ENCODE results near the gene LAMB2.

GRCh38 chr3:49171775-49172500 lies 39.1 kb upstream of the LAMB2 start:
- TF ChIP-seq EZH2 (IDR thresholded peaks at IDR 0.05; ENCODE audit: low read depth, unreplicated experiment) = no peak
- no peak for TF ChIP-seq CTCF (conservative IDR thresholded peaks at IDR 0.05; ENCODE audit: low read depth in 2 of 2)
- no peak for TF ChIP-seq POLR2AphosphoS5 (IDR thresholded peaks at IDR 0.05; ENCODE audit: low read depth)
- TF ChIP-seq EZH2phosphoT487 (IDR thresholded peaks at IDR 0.05; ENCODE audit: unreplicated experiment) = no peak
- TF ChIP-seq, protein P1, sequence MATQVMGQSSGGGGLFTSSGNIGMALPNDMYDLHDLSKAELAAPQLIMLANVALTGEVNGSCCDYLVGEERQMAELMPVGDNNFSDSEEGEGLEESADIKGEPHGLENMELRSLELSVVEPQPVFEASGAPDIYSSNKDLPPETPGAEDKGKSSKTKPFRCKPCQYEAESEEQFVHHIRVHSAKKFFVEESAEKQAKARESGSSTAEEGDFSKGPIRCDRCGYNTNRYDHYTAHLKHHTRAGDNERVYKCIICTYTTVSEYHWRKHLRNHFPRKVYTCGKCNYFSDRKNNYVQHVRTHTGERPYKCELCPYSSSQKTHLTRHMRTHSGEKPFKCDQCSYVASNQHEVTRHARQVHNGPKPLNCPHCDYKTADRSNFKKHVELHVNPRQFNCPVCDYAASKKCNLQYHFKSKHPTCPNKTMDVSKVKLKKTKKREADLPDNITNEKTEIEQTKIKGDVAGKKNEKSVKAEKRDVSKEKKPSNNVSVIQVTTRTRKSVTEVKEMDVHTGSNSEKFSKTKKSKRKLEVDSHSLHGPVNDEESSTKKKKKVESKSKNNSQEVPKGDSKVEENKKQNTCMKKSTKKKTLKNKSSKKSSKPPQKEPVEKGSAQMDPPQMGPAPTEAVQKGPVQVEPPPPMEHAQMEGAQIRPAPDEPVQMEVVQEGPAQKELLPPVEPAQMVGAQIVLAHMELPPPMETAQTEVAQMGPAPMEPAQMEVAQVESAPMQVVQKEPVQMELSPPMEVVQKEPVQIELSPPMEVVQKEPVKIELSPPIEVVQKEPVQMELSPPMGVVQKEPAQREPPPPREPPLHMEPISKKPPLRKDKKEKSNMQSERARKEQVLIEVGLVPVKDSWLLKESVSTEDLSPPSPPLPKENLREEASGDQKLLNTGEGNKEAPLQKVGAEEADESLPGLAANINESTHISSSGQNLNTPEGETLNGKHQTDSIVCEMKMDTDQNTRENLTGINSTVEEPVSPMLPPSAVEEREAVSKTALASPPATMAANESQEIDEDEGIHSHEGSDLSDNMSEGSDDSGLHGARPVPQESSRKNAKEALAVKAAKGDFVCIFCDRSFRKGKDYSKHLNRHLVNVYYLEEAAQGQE (IDR thresholded peaks at IDR 0.05; ENCODE audit: unreplicated experiment) = no peak
- TF ChIP-seq, protein P2, sequence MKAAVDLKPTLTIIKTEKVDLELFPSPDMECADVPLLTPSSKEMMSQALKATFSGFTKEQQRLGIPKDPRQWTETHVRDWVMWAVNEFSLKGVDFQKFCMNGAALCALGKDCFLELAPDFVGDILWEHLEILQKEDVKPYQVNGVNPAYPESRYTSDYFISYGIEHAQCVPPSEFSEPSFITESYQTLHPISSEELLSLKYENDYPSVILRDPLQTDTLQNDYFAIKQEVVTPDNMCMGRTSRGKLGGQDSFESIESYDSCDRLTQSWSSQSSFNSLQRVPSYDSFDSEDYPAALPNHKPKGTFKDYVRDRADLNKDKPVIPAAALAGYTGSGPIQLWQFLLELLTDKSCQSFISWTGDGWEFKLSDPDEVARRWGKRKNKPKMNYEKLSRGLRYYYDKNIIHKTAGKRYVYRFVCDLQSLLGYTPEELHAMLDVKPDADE (IDR thresholded peaks at IDR 0.05) = no peak
- no peak for TF ChIP-seq CREB1 (CRISPR knock-in tag; IDR thresholded peaks at IDR 0.05; ENCODE audit: low read depth)
- no peak for TF ChIP-seq ZNF331 (CRISPR knock-in tag; IDR thresholded peaks at IDR 0.05; ENCODE audit: low read depth)
- no peak for TF ChIP-seq JUNB (IDR thresholded peaks at IDR 0.05; ENCODE audit: unreplicated experiment)
- TF ChIP-seq STAT1 (IDR thresholded peaks at IDR 0.05; ENCODE audit: unreplicated experiment) = no peak
- TF ChIP-seq ZNF114 (CRISPR knock-in tag; IDR thresholded peaks at IDR 0.05) = no peak
- no peak for TF ChIP-seq NANOG (IDR thresholded peaks at IDR 0.05; ENCODE audit: borderline replicate concordance)
- TF ChIP-seq, protein P3, sequence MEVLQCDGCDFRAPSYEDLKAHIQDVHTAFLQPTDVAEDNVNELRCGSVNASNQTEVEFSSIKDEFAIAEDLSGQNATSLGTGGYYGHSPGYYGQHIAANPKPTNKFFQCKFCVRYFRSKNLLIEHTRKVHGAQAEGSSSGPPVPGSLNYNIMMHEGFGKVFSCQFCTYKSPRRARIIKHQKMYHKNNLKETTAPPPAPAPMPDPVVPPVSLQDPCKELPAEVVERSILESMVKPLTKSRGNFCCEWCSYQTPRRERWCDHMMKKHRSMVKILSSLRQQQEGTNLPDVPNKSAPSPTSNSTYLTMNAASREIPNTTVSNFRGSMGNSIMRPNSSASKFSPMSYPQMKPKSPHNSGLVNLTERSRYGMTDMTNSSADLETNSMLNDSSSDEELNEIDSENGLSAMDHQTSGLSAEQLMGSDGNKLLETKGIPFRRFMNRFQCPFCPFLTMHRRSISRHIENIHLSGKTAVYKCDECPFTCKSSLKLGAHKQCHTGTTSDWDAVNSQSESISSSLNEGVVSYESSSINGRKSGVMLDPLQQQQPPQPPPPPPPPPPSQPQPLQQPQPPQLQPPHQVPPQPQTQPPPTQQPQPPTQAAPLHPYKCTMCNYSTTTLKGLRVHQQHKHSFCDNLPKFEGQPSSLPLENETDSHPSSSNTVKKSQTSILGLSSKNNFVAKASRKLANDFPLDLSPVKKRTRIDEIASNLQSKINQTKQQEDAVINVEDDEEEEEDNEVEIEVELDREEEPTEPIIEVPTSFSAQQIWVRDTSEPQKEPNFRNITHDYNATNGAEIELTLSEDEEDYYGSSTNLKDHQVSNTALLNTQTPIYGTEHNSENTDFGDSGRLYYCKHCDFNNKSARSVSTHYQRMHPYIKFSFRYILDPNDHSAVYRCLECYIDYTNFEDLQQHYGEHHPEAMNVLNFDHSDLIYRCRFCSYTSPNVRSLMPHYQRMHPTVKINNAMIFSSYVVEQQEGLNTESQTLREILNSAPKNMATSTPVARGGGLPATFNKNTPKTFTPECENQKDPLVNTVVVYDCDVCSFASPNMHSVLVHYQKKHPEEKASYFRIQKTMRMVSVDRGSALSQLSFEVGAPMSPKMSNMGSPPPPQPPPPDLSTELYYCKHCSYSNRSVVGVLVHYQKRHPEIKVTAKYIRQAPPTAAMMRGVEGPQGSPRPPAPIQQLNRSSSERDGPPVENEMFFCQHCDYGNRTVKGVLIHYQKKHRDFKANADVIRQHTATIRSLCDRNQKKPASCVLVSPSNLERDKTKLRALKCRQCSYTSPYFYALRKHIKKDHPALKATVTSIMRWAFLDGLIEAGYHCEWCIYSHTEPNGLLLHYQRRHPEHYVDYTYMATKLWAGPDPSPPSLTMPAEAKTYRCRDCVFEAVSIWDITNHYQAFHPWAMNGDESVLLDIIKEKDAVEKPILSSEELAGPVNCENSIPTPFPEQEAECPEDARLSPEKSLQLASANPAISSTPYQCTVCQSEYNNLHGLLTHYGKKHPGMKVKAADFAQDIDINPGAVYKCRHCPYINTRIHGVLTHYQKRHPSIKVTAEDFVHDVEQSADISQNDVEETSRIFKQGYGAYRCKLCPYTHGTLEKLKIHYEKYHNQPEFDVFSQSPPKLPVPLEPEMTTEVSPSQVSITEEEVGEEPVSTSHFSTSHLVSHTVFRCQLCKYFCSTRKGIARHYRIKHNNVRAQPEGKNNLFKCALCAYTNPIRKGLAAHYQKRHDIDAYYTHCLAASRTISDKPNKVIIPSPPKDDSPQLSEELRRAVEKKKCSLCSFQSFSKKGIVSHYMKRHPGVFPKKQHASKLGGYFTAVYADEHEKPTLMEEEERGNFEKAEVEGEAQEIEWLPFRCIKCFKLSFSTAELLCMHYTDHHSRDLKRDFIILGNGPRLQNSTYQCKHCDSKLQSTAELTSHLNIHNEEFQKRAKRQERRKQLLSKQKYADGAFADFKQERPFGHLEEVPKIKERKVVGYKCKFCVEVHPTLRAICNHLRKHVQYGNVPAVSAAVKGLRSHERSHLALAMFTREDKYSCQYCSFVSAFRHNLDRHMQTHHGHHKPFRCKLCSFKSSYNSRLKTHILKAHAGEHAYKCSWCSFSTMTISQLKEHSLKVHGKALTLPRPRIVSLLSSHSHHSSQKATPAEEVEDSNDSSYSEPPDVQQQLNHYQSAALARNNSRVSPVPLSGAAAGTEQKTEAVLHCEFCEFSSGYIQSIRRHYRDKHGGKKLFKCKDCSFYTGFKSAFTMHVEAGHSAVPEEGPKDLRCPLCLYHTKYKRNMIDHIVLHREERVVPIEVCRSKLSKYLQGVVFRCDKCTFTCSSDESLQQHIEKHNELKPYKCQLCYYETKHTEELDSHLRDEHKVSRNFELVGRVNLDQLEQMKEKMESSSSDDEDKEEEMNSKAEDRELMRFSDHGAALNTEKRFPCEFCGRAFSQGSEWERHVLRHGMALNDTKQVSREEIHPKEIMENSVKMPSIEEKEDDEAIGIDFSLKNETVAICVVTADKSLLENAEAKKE (CRISPR knock-in tag; IDR thresholded peaks at IDR 0.05) = no peak
